ENCODE results near the gene GRXCR2.
"Not testable (repeated sequence)": the region's sequence is repeated elsewhere in the genome, so short reads cannot be mapped to it uniquely, and the experiment has no call there.

The GRXCR2 gene

DNA sequence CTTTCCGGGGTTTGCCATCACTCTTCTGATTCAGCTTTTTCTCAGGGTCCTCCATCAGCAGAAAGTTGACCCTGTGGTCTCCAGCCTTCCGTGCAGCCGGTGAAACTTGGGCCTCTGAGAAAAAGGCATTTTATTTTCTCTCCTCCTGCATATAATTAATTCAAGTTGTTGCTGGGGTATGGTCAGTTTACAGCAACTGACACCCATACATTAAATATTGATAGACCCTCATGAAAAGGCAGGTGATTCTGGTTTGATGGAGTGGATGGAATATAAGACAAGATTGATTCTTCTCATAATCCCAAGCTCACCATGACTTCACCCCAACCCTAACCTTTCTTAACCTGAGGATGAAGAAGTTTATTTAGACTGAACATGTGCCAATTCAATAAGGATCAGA, at the start of gene GRXCR2:
Gene GRXCR2 (minus strand): TSS at position 101 of the 400 bp plus-strand sequence. CDS start 46 bp downstream, at position 55.
- no peak for DNase-seq

DNA sequence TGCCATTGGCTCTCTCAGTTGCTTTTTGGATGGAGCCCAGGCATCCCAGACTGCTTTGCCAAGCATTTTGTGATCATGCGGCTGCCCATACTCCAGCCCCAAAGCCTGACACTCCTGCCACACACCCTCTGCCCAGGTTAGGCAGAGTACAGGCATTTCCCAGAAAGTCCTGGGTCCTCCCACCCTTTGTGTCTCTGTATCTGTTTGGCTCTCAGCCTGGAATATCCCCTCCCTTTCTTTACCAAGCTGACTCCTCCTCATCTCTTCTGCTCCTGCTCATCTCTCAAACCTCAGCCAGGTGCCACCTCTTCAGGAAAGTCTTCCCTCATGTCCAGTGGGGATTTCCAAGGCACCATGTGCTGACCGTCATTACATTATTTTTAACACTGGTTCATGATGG, 49.2 kb upstream of the GRXCR2 start:
- DNase-seq: no peak

GRCh38 chr5:145921211-145921610, 48.4 kb upstream of the GRXCR2 start:
- no peak for DNase-seq

- DNase-seq: no peak
These were observed 47.9 kb upstream of the GRXCR2 start for GRCh38 chr5:145920542-145921210.

DNA sequence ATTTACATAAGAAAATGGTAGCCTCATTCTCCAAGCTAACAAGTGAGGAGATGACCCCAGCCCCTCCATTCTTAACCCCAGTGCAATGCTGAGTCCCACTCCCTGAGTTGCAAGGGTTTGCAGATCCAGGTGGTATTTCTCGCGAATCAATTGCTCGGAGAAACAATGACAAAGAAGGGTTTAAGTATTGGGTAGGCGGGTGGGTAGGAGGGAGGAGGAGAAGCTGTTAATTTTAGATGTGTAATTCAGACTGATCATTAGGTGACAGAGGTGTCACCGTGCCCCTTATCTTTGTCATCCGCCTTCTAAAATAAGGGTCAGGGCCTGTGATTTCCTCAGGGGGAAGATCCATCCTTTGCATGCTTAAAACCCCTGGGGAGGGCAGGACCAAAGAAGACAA, 46.6 kb upstream of the GRXCR2 start:
- DNase-seq: no peak

DNA sequence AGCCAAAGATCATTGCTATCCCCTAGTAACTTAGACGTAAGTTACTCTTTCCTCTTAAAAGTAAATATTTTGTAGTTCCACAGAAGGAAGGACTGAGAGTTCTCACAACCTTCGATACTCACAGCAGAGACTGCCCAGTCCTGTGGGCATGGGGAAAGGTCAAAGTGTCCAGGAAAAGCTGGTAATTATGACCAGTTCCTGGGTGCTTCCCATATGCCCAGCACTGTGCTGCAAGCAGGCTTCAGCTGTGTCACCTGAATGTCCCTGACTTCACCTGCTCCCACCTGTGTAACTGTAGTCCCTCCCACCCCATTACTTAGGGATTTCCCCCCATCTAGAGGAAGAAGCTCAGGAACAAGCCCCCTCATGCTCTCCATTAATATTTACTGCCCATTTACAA, 45.6 kb upstream of the GRXCR2 start:
- no peak for DNase-seq

GRCh38 chr5:145917288-145917687, 44.5 kb upstream of the GRXCR2 start:
- DNase-seq: no peak

DNA sequence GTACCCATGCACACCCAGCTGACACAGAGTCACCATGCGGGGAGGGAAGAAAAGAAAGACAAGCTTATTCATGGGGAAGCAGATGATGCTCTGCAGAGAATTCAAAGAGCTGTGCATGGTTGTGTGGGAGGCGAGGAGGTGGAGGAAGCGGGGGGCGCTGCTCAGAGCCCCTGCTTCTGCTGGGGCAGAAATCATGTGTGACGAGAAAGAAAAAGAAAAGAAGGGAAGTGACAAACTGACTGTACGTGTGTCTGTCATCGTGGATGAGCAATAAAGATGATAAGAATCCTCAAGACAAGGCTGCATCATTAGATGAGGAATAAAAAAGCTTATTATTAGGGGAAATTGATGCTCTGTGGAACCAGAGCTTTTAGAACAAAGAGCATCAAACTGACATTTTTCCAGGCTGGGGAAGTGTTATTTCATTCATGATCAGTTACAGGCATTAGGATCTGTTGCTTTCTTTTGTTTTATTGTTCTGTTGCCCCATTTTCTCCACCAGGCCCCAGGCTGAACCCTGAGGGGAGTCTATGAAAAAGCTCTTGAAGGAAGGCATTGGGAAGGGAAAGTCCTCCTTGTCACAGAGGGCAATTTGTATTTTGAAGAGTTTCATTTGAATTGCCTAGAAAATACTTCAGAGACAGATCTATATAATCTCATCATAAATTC, 43.3 kb upstream of the GRXCR2 start:
- no peak for DNase-seq

DNA sequence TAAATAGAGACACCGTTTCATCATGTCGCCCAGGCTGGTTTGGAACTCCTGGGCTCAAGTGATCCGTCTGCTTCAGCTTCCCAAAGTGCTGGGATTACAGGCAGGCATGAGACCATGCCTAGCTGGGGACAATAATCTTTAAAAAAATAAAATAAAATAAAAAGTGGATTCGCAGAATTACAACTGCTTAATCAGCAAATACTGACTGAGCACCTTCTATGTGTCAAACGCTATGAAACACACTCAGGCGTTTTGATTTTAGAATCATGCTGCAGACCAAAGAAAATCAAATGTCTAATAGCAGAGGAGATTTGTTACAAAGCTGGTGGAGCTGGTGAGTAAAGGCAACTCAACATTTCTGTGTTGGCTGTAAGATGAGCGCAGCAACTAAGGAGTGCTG, 40.9 kb upstream of the GRXCR2 start:
- DNase-seq: no peak

- no peak for DNase-seq
These were observed 39.8 kb upstream of the GRXCR2 start for GRCh38 chr5:145912594-145912993.

GRCh38 chr5:145912019-145912418, 39.2 kb upstream of the GRXCR2 start:
- no peak for DNase-seq

- no peak for DNase-seq
These were observed 38.4 kb upstream of the GRXCR2 start for GRCh38 chr5:145911164-145911563.

DNA sequence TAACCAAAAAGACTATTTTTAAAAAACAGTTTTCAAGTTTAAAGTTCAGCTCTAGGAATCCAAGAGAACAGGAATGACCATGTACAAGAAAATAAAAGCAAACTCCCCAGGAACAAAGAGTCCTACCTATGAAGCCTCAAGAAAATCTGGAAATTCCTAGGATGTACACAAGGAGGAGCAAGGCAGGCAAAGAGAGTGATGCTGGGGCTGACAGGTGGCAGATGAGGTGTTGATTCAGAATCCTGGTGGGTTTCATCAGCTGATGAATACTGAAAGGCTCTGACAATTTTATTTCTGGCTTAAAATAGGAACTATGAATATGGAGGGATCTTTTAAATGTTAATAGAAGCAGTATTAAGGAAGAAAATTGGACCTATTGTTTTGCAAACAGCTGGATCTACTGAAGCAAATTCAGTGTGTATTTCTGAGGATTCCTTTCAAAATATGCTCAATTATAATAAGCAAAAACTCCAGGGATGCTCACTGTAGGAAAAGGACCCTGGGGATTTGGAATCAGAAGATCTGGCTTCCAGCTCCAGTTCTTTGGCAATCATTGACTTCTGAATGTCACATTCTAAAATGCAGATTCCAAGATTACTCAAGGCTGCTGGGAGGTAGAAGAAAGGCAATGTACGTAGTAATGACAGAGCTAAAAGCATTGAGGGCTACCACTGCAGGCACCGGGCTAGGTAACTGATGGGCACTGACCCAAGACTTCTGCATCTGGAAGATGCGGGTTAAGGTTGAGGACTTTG, 35.6 kb upstream of the GRXCR2 start:
- no peak for DNase-seq

GRCh38 chr5:145906401-145906800, 33.6 kb upstream of the GRXCR2 start:
- no peak for DNase-seq

- no peak for DNase-seq
These were observed 31.9 kb upstream of the GRXCR2 start for GRCh38 chr5:145904743-145905142.

DNA sequence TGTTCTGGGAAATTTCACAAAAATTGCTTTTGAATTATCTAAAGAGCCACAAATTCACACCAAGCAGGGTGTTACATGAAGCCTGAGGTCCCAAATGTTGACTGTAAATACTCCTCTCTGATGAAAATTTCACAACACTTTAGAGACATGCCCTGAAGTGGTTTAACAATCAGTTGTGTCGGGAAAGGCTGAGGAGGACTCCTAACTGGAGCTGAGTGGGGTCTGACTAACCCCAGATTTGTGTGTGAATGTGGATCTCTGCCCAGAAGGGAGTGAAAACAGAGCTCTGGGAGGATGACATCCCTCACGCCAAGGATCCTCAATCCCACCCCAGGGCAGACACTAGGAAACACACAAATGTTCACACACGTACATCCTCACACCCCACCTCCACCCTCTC, 31.1 kb upstream of the GRXCR2 start:
- DNase-seq: no peak

- DNase-seq: no peak
These were observed 30.3 kb upstream of the GRXCR2 start for GRCh38 chr5:145903113-145903512.

DNA sequence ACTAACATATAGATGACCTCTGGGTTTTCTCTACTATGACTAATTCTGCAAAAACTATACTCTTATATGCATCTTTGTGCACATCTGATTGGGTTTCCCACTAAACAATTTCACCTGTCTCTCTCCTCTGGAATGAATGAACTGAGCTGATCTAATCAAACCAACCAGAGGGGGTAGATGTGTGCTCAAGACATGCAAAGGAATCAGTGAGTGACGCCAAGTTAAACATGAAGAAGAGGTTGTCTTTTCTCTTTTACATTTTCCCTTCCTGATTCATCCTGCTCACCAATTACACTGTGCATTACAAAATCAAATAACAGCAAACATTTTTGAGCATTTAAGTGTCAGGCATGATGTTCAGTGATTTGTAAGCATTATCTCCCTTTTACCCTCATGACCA, 29.6 kb upstream of the GRXCR2 start:
- no peak for DNase-seq

DNA sequence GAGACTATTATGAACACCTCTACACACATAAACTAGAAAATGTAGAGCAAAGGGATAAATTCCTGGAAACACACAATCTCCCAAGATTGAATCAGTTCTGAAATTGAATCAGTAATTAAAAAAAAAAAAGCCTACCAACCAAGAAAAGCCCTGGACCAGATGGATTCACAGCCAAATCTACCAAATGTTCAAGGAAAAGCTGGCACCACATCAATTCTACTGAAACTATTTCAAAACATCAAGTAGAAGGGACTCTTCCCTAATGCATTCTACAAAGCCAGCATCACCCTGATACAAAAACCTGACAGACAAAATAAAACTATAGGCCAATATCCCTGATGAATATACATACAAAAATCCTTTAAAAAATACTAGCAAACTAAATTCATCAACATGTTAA, 25.4 kb upstream of the GRXCR2 start:
- DNase-seq: no peak

DNA sequence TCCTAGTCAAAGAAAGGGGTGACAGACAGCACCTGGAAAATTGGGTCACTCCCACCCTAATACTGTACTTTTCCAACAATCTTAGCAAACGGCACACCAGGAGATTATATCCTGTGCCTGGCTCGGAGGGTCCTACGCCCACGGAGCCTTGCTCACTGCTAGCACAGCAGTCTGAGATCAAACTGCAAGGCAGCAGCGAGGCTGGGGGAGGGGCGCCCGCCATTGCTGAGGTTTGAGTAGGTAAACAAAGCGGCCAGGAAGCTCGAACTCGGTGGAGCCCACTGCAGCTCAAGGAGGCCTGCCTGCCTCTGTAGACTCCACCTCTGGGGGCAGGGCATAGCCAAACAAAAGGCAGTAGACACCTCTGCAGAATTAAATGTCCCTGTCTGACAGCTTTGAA, 18.6 kb upstream of the GRXCR2 start:
- not testable (repeated sequence) for DNase-seq

DNA sequence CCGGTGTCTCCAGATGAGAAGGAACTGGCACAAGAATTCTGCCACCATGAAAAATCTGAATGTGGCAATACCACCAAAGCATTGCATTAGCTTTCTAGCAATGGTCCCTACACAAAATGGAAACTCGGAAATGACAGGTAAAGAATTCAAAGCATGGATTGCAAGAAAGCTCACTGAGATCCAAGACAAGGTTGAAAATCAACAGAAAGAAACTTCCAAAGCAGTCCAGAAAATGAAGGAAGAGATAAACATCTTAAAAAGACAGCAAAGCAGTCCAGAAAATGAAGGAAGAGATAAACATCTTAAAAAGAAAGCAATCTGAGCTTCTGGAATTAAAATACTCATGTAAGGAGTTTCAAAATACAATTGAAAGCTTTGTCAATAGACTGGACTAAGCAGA, 16.8 kb upstream of the GRXCR2 start:
- DNase-seq: no peak

GRCh38 chr5:145887976-145888574, 15.3 kb upstream of the GRXCR2 start:
- no peak for DNase-seq

DNA sequence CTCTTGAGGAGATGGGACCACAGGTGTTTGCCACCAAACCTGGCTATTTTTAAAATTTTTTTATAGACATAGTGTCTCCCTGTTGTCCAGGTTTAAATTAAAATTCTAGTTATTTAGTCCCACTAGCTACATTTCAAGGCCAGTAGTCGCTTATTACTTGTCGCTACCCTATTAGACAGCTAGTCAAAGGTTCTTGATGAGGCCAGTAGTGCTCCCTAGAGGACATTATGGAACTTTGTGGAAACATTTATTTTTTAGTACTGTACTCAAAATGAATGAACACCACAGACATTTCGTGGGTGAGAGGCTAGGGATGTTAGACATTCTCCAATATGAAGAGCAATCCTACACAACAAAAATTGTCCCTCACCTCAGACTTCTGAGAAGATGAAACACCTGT, 14.4 kb upstream of the GRXCR2 start:
- DNase-seq: no peak

DNA sequence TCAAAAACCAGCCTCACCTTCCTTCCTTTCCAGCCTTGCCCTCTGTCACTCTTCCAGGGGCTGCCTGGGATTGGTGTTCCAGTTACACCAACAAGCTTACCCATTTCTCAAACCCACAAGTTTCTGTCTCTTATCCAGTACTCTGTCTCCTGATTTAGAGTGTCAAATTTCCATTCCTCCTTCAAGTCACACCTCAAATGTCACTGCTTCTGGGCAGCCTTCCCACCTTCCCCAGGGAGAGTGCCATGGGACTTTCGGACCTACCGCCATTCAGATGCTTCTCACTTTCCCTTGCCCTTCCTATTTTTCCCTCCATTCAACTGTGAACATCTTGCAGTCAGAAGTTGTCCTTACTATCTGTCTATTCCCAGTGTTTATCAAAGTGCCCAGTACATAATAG, 2.0 kb upstream of the GRXCR2 start:
- DNase-seq: no peak

All from NCI-H1436 treated with DMSO at 0.1 percent for 48 hours (cell line).